HepG2 (cell line): ENCODE results near the gene GRIK4. TPM values are rescaled to one million over a fixed set of nuclear protein-coding genes. Genes with fewer than 3 reads are reported as not detected.

ENCODE experiments used
- IRF2 ChIP-seq: IDR thresholded peaks from 2 replicates; pipeline ENCODE4 v1.6.1; 2018; ENCODE audit warnings: missing genetic modification reagents, missing compliant biosample characterization
- NFYB ChIP-seq: sonication (generic); formaldehyde crosslinking; IDR thresholded peaks from 2 replicates; pipeline ENCODE4 v1.4.0; 2020; ENCODE audit warnings: missing genetic modification reagents
- NR0B2 ChIP-seq: sonication (generic); formaldehyde crosslinking; IDR thresholded peaks from 2 replicates; pipeline ENCODE4 v1.4.0; 2020; ENCODE audit warnings: mild to moderate bottlenecking, missing genetic modification reagents
- ZNF205 ChIP-seq: IDR thresholded peaks from 2 replicates; pipeline ENCODE4 v1.6.1; 2018; ENCODE audit warnings: missing biosample characterization, missing genetic modification reagents
- ZNF629 ChIP-seq: sonication (generic); formaldehyde crosslinking; conservative IDR thresholded peaks from 2 replicates; pipeline ENCODE4 v1.5.0; 2020; ENCODE audit warnings: missing genetic modification reagents
- ZNF646 ChIP-seq: sonication (generic); formaldehyde crosslinking; IDR thresholded peaks from 2 replicates; pipeline ENCODE4 v1.9.0; 2021; ENCODE audit warnings: mild to moderate bottlenecking, missing genetic modification reagents
- polyA plus RNA-seq, 8 experiments: library from polyadenylated mRNA; depleted of rRNA in 3 of 8; stranded (reverse) in 7 of 8; unstranded in 1 of 8; fragments of >200 nt; fragmentation: Illumina TruSeq in 4 of 8; extraction: Trizol in 4 of 8; gene quantifications; 2 replicates each; pipeline versions ENCODE4 v1.2.1 to v1.2.3, GENCODE V29; 2011 to 2016; ENCODE audit warnings: low read depth in 4 of 8, missing spikeins in 1 of 8, mixed read lengths in 1 of 8; ENCODE audit not compliant: insufficient read depth in 1 of 8
- total RNA-seq, 5 experiments: library from RNA; depleted of rRNA; stranded (reverse); fragments of >200 nt; fragmentation: Illumina TruSeq; extraction: Trizol; gene quantifications; 2 replicates each; pipeline ENCODE4 v1.2.3, GENCODE V29; 2016; ENCODE audit warnings: low read depth in 1 of 5

The GRIK4 gene
- total and polyA plus RNA-seq, 2 of the 13 experiments (the other 11 are each of a cell fraction or from before 2014, with no cell fraction given) = 0.04 to 0.07 TPM

GRCh38 chr11:120932305-120932915, 420.9 kb downstream of the GRIK4 start (continued):
- no peak for TF ChIP-seq ZNF646
- no peak for TF ChIP-seq ZNF205 (CRISPR knock-in tag)
- no peak for TF ChIP-seq IRF2 (CRISPR knock-in tag)
- TF ChIP-seq NFYB (CRISPR knock-in tag) = no peak
- TF ChIP-seq ZNF629 (CRISPR knock-in tag) = no peak
- TF ChIP-seq NR0B2 = no peak
